ENCODE data around the gene UBC.

The UBC gene

GRCh38 chr12:124917841-124918621 is 3.6 kb upstream of the UBC start:
- no peak for DNase-seq
- no peak for TF ChIP-seq CTCF (IDR thresholded peaks at IDR 0.05)
- Mint-ChIP-seq H3K9me3 (peaks cover 20% of the 10 kb centered on the region), H3K27ac (peak overlapping the region; percentile 100), H3K4me3 (peak overlapping the region; percentile 100), H3K4me1 (peaks cover 90% of the 10 kb centered on the region), H3K27me3 (ENCODE audit: low read depth, poor library complexity) (peaks cover 23% of the 10 kb centered on the region), H3K36me3 (ENCODE audit: low read depth) (peaks cover 16% of the 10 kb centered on the region)

- no peak for TF ChIP-seq CTCF (IDR thresholded peaks at IDR 0.05)
- Mint-ChIP-seq H3K27ac (peak overlapping the region; percentile 100), H3K27me3 (ENCODE audit: low read depth, poor library complexity) (peaks cover 27% of the 10 kb centered on the region), H3K36me3 (ENCODE audit: low read depth) (peaks cover 23% of the 10 kb centered on the region), H3K4me1 (peaks cover 96% of the 10 kb centered on the region), H3K4me3 (peak overlapping the region; percentile 100), H3K9me3 (peaks cover 23% of the 10 kb centered on the region)
- DNase-seq, result peak; percentile 89
Observed at GRCh38 chr12:124917135-124917840, 2.8 kb upstream of the UBC start.

GRCh38 chr12:124916374-124917134 is 2.1 kb upstream of the UBC start:
- Mint-ChIP-seq H3K4me3 (peak overlapping the region; percentile 100), H3K27ac (peak overlapping the region; percentile 100), H3K4me1 (peaks cover 92% of the 10 kb centered on the region), H3K9me3 (peaks cover 20% of the 10 kb centered on the region), H3K36me3 (ENCODE audit: low read depth) (peaks cover 28% of the 10 kb centered on the region), H3K27me3 (ENCODE audit: low read depth, poor library complexity) (peaks cover 20% of the 10 kb centered on the region)
- no peak for DNase-seq
- TF ChIP-seq CTCF (IDR thresholded peaks at IDR 0.05), result no peak

GRCh38 chr12:124915239-124916236 is 1.1 kb upstream of the UBC start:
- no peak for DNase-seq
- TF ChIP-seq CTCF (IDR thresholded peaks at IDR 0.05), result no peak
- Mint-ChIP-seq H3K9me3 (peaks cover 20% of the 10 kb centered on the region), H3K27me3 (ENCODE audit: low read depth, poor library complexity) (peaks cover 19% of the 10 kb centered on the region), H3K4me3 (peak overlapping the region; percentile 100), H3K4me1 (peaks cover 92% of the 10 kb centered on the region), H3K36me3 (ENCODE audit: low read depth) (peaks cover 38% of the 10 kb centered on the region), H3K27ac (peak overlapping the region; percentile 100)
